SKM-1 (cell line): ENCODE data around the gene PLA2G2E.

Experiments
- DNase-seq: peaks from one replicate; lab custom pipeline; 2025; ENCODE audit not compliant: unreplicated experiment; lab: John Stamatoyannopoulos, UW

Gene PLA2G2E

GRCh38 chr1:19923137-19923952 is at the start of gene PLA2G2E:
Gene PLA2G2E, minus strand, starts transcription at chr1:19923617. Its CDS starts 58 bp downstream, at chr1:19923559.
- no peak for DNase-seq

GRCh38 chr1:19971664-19972063 is 48.2 kb upstream of the PLA2G2E start:
- no peak for DNase-seq

GRCh38 chr1:19969898-19970660 is 46.7 kb upstream of the PLA2G2E start:
- no peak for DNase-seq

- no peak for DNase-seq
These were observed 44.4 kb upstream of the PLA2G2E start for GRCh38 chr1:19967808-19968207.

- DNase-seq, result no peak
These were observed 41.1 kb upstream of the PLA2G2E start for GRCh38 chr1:19964542-19964941.

- no peak for DNase-seq
These were observed 40.2 kb upstream of the PLA2G2E start for GRCh38 chr1:19963636-19964035.

GRCh38 chr1:19960591-19960990 is 37.2 kb upstream of the PLA2G2E start:
- DNase-seq, result no peak

- DNase-seq, result no peak
These were observed 34.4 kb upstream of the PLA2G2E start for GRCh38 chr1:19957779-19958178.

GRCh38 chr1:19955534-19956170 is 32.2 kb upstream of the PLA2G2E start:
- DNase-seq, result no peak

- DNase-seq, result no peak
These were observed 30.6 kb upstream of the PLA2G2E start for GRCh38 chr1:19954059-19954458.

GRCh38 chr1:19949016-19949415 is 25.6 kb upstream of the PLA2G2E start:
- no peak for DNase-seq

GRCh38 chr1:19946971-19947370 is 23.6 kb upstream of the PLA2G2E start:
- DNase-seq, result no peak

- no peak for DNase-seq
These were observed 22.9 kb upstream of the PLA2G2E start for GRCh38 chr1:19946331-19946751.

- no peak for DNase-seq
These were observed 22.5 kb upstream of the PLA2G2E start for GRCh38 chr1:19945914-19946313.

- DNase-seq, result no peak
These were observed 19.2 kb upstream of the PLA2G2E start for GRCh38 chr1:19942657-19943056.

GRCh38 chr1:19942088-19942487 is 18.7 kb upstream of the PLA2G2E start:
- DNase-seq, result no peak

- no peak for DNase-seq
These were observed 17.8 kb upstream of the PLA2G2E start for GRCh38 chr1:19941206-19941568.

GRCh38 chr1:19940486-19941205 is 17.2 kb upstream of the PLA2G2E start:
- DNase-seq, result no peak

GRCh38 chr1:19938472-19938871 is 15.1 kb upstream of the PLA2G2E start:
- no peak for DNase-seq

GRCh38 chr1:19936061-19936750 is 12.8 kb upstream of the PLA2G2E start:
- DNase-seq, result no peak

GRCh38 chr1:19934336-19934735 is 10.9 kb upstream of the PLA2G2E start:
- DNase-seq, result no peak
